Measurements from ENCODE around the gene GRAMD1A. TPM values are rescaled to one million over a fixed set of nuclear protein-coding genes. Genes with fewer than 3 reads are reported as not detected.

GRAMD1A gene
- total RNA-seq, 1 experiment from 2014 or later, result 75.4 TPM

DNA sequence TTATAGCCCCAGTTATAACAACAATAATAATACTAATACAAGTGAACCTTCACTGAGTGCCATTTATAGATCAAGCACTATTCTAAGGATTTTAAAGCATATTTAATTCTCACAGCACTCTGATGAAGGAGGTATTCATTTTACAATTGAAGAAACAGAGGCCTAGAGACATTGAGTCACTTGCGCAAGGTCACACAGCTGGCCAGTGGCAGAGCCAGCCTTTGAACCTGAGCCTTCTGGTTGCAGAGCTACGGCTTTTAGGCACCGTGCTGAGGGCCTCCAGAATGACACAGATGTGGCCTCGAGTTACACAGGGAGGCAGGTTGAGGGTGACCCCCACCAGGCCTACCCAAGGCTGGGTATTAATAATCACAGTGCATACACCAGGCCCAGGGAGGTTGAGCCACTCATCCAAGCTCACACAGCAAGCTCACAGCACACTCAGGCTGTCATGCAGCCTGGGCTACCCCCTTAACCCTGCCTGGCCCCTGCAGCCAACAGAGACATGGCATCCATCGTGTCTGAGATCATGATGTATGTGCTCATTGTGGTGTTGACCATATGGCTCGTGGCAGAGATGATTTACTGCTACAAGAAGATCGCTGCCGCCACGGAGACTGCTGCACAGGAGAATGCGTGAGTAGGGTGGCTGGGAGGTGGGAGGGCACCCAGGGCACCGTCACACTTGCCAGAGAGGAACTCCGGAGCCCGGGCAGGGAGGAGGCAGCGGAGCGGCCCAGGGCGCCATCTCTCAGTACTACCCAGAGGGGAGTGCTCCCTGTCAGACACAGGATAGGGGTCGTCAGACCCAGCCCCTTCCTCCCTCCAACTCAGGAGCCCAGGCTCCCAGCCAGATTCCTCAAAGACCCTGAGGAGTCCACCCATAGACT is 38.7 kb downstream of the GRAMD1A start:
- Histone ChIP-seq H2AFZ (ENCODE audit: low read depth, low read length, poor library complexity, severe bottlenecking) (no peak overlapping the region), H3K9me2 (ENCODE audit: insufficient read depth) (no peaks in the 10 kb centered on the region), H4K20me1 (ENCODE audit: insufficient read depth) (no peaks in the 10 kb centered on the region), H3K9ac (ENCODE audit: low read length) (no peak overlapping the region), H3K4me1 (ENCODE audit: control insufficient read depth in 1 of 2, insufficient read depth in 2 of 2, low read length in 2 of 2) (no peaks in the 10 kb centered on the region), H3K4me2 (ENCODE audit: low read length) (no peak overlapping the region), H3K27ac (ENCODE audit: low read depth, low read length) (no peak overlapping the region), H3K9me3 (ENCODE audit: control insufficient read depth in 1 of 2, insufficient read depth in 1 of 2, low read depth in 1 of 2, low read length in 2 of 2) (no peaks in the 10 kb centered on the region), H3K36me3 (ENCODE audit: control insufficient read depth in 1 of 2, insufficient read depth in 2 of 2, low read length in 2 of 2) (no peaks in the 10 kb centered on the region), H3K4me3 (replicated peaks in 1 of 2; ENCODE audit: low read depth in 1 of 2, low read length in 2 of 2) (no peak overlapping the region), H3K79me2 (ENCODE audit: insufficient read depth, low read length) (no peaks in the 10 kb centered on the region), H3K27me3 (ENCODE audit: insufficient read depth, low read length) (no peaks in the 10 kb centered on the region)
- BruUV-seq (replicated peaks), result no TSS peak
- DNase-seq (ENCODE audit: low read depth, low spot score) (no peak), ATAC-seq (no peak)
- ChIA-PET RAD21 (ENCODE audit: low non-redundant PET in 1 of 2, low total read pairs in 2 of 2, uncharacterized antibody in 2 of 2, unreplicated experiment in 2 of 2) (no interaction called here), POLR2A (no interaction called here), CTCF (interaction anchor here (0.7 to 1.3 kb wide), 2 partner anchors 9 to 17 kb away, joined by 3 to 4 read pairs; no protein-coding TSS in a partner anchor)
- intact Hi-C loops (cut with micrococcal nuclease), result no loop called here
- no peak for TF ChIP-seq RAD21 (IDR thresholded peaks at IDR 0.05; ENCODE audit: low read depth)
- TF ChIP-seq, protein P1, sequence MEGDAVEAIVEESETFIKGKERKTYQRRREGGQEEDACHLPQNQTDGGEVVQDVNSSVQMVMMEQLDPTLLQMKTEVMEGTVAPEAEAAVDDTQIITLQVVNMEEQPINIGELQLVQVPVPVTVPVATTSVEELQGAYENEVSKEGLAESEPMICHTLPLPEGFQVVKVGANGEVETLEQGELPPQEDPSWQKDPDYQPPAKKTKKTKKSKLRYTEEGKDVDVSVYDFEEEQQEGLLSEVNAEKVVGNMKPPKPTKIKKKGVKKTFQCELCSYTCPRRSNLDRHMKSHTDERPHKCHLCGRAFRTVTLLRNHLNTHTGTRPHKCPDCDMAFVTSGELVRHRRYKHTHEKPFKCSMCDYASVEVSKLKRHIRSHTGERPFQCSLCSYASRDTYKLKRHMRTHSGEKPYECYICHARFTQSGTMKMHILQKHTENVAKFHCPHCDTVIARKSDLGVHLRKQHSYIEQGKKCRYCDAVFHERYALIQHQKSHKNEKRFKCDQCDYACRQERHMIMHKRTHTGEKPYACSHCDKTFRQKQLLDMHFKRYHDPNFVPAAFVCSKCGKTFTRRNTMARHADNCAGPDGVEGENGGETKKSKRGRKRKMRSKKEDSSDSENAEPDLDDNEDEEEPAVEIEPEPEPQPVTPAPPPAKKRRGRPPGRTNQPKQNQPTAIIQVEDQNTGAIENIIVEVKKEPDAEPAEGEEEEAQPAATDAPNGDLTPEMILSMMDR (IDR thresholded peaks at IDR 0.05 in 2 of 3, conservative IDR thresholded peaks at IDR 0.05 in 1 of 3; ENCODE audit: borderline replicate concordance in 1 of 3, insufficient read depth in 1 of 3, low read depth in 2 of 3, low read length in 2 of 3), result no peak
- no peak for TF ChIP-seq SIN3A (IDR thresholded peaks at IDR 0.05; ENCODE audit: low read depth)
- TF ChIP-seq CBX3 (IDR thresholded peaks at IDR 0.05; ENCODE audit: low read depth), result no peak
- TF ChIP-seq ELF1 (IDR thresholded peaks at IDR 0.05; ENCODE audit: borderline replicate concordance, low read depth), result no peak
- TF ChIP-seq POLR2AphosphoS5 (IDR thresholded peaks at IDR 0.05; ENCODE audit: low read depth, low read length), result no peak
- TF ChIP-seq, protein P2, sequence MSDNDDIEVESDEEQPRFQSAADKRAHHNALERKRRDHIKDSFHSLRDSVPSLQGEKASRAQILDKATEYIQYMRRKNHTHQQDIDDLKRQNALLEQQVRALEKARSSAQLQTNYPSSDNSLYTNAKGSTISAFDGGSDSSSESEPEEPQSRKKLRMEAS (IDR thresholded peaks at IDR 0.05), result no peak
- no peak for TF ChIP-seq SRF (IDR thresholded peaks at IDR 0.05; ENCODE audit: low read depth)
- TF ChIP-seq, protein P3, sequence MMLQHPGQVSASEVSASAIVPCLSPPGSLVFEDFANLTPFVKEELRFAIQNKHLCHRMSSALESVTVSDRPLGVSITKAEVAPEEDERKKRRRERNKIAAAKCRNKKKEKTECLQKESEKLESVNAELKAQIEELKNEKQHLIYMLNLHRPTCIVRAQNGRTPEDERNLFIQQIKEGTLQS (IDR thresholded peaks at IDR 0.05), result no peak
- no peak for TF ChIP-seq EGR1 (IDR thresholded peaks at IDR 0.05; ENCODE audit: low read depth)
- no peak for TF ChIP-seq TCF7L2 (IDR thresholded peaks at IDR 0.05; ENCODE audit: borderline replicate concordance, extremely low read depth, insufficient read depth, insufficient read length)
- TF ChIP-seq POLR2A (IDR thresholded peaks at IDR 0.05; ENCODE audit: borderline replicate concordance, extremely low read depth, insufficient read depth, insufficient read length), result no peak
- no peak for TF ChIP-seq EZH2 (IDR thresholded peaks at IDR 0.05)
- TF ChIP-seq JUND (IDR thresholded peaks at IDR 0.05), result no peak
- TF ChIP-seq ZFX (IDR thresholded peaks at IDR 0.05), result no peak
